ENCODE data around the gene TLE4. TPM values are rescaled to one million over a fixed set of nuclear protein-coding genes. Genes with fewer than 3 reads are reported as not detected.

TLE4 gene
- total and polyA plus RNA-seq, 2 of the 13 experiments (the other 11 are each of a cell fraction or from before 2014, with no cell fraction given) = 2.0 to 2.3 TPM

DNA sequence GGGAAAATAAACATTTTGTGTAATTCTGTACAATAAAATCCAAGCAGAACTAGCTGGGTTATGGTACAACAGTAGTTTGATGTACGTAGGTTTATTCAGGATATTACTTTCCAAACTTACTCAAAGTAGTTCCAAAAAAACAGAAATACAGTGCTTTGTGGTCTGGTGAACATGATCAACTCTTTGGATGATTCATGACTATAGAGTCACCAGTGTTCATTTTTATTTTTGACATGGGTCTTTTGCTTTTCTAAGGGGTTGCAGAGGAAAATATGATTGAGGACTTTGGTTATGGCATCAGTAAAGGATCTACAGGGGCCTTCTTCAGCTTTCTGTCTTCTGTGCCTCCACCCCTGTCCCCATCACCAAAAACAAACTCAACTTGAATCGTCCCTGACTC lies 127.2 kb downstream of the TLE4 start:
- H3K27ac ChIP-seq (ENCODE audit: extremely low read length, insufficient read depth, low read length) = no peak overlapping the region
- no peak for TF ChIP-seq ZNF678 (CRISPR knock-in tag; IDR thresholded peaks at IDR 0.05)
- TF ChIP-seq, protein P1, sequence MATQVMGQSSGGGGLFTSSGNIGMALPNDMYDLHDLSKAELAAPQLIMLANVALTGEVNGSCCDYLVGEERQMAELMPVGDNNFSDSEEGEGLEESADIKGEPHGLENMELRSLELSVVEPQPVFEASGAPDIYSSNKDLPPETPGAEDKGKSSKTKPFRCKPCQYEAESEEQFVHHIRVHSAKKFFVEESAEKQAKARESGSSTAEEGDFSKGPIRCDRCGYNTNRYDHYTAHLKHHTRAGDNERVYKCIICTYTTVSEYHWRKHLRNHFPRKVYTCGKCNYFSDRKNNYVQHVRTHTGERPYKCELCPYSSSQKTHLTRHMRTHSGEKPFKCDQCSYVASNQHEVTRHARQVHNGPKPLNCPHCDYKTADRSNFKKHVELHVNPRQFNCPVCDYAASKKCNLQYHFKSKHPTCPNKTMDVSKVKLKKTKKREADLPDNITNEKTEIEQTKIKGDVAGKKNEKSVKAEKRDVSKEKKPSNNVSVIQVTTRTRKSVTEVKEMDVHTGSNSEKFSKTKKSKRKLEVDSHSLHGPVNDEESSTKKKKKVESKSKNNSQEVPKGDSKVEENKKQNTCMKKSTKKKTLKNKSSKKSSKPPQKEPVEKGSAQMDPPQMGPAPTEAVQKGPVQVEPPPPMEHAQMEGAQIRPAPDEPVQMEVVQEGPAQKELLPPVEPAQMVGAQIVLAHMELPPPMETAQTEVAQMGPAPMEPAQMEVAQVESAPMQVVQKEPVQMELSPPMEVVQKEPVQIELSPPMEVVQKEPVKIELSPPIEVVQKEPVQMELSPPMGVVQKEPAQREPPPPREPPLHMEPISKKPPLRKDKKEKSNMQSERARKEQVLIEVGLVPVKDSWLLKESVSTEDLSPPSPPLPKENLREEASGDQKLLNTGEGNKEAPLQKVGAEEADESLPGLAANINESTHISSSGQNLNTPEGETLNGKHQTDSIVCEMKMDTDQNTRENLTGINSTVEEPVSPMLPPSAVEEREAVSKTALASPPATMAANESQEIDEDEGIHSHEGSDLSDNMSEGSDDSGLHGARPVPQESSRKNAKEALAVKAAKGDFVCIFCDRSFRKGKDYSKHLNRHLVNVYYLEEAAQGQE (IDR thresholded peaks at IDR 0.05; ENCODE audit: borderline replicate concordance in 1 of 2, low read depth in 1 of 2, low read length in 2 of 2) = no peak
- TF ChIP-seq POLR2AphosphoS5 (IDR thresholded peaks at IDR 0.05; ENCODE audit: low read depth, low read length) = no peak
- TF ChIP-seq, protein P2, sequence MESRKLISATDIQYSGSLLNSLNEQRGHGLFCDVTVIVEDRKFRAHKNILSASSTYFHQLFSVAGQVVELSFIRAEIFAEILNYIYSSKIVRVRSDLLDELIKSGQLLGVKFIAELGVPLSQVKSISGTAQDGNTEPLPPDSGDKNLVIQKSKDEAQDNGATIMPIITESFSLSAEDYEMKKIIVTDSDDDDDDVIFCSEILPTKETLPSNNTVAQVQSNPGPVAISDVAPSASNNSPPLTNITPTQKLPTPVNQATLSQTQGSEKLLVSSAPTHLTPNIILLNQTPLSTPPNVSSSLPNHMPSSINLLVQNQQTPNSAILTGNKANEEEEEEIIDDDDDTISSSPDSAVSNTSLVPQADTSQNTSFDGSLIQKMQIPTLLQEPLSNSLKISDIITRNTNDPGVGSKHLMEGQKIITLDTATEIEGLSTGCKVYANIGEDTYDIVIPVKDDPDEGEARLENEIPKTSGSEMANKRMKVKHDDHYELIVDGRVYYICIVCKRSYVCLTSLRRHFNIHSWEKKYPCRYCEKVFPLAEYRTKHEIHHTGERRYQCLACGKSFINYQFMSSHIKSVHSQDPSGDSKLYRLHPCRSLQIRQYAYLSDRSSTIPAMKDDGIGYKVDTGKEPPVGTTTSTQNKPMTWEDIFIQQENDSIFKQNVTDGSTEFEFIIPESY (CRISPR knock-in tag; IDR thresholded peaks at IDR 0.05) = no peak
- no peak for TF ChIP-seq ZNF292 (CRISPR knock-in tag; IDR thresholded peaks at IDR 0.05; ENCODE audit: borderline replicate concordance, low read depth)
- no peak for TF ChIP-seq ZNF776 (CRISPR knock-in tag; IDR thresholded peaks at IDR 0.05)
- no peak for TF ChIP-seq JARID2 (CRISPR knock-in tag; IDR thresholded peaks at IDR 0.05; ENCODE audit: insufficient replicate concordance)
- TF ChIP-seq ZNF790 (CRISPR knock-in tag; IDR thresholded peaks at IDR 0.05; ENCODE audit: borderline replicate concordance) = no peak
- TF ChIP-seq, protein P3, sequence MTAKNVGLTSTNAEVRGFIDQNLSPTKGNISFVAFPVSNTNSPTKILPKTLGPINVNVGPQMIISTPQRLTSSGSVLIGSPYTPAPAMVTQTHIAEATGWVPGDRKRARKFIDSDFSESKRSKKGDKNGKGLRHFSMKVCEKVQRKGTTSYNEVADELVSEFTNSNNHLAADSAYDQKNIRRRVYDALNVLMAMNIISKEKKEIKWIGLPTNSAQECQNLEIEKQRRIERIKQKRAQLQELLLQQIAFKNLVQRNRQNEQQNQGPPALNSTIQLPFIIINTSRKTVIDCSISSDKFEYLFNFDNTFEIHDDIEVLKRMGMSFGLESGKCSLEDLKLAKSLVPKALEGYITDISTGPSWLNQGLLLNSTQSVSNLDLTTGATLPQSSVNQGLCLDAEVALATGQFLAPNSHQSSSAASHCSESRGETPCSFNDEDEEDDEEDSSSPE (CRISPR knock-in tag; IDR thresholded peaks at IDR 0.05) = no peak
- no peak for TF ChIP-seq EZH2 (conservative IDR thresholded peaks at IDR 0.05; ENCODE audit: low read depth, low read length)
- TF ChIP-seq KAT2B (IDR thresholded peaks at IDR 0.05; ENCODE audit: borderline replicate concordance, low read depth, low read length) = no peak
- TF ChIP-seq ASH2L (IDR thresholded peaks at IDR 0.05; ENCODE audit: insufficient read length, low read depth, low read length) = no peak
- H4K20me1 ChIP-seq (ENCODE audit: insufficient read depth, low read length) = no peaks in the 10 kb centered on the region

More for the DNA sequence above, 127.2 kb downstream of the TLE4 start:
- H3K9ac ChIP-seq (ENCODE audit: insufficient read depth, low read depth, low read length) = no peak overlapping the region
- POLR2A ChIA-PET = no interaction called here
- H2AFZ ChIP-seq (ENCODE audit: low read length) = no peak overlapping the region
- no peak overlapping the region for H3K4me2 ChIP-seq (ENCODE audit: low read depth, low read length)
- ATAC-seq = no peak
- H3K9me3 ChIP-seq (ENCODE audit: low read length) = peaks cover 53% of the 10 kb centered on the region
- no peak for DNase-seq (ENCODE audit: low spot score)
- no peaks in the 10 kb centered on the region for H3K79me2 ChIP-seq (ENCODE audit: insufficient read depth, low read length)
- intact Hi-C loops (cut with micrococcal nuclease; ENCODE audit: unreplicated experiment) (no loop called here), in situ Hi-C loops (cut with HindIII; ENCODE audit: extremely low pct_ligation_motif_present, low pct_unique_long_range_greater_than_20kb) (no loop called here)
- CTCF ChIA-PET (ENCODE audit: low intra/inter-chr PET ratio, low total read pairs) = no interaction called here
- no peaks in the 10 kb centered on the region for H3K4me1 ChIP-seq (ENCODE audit: insufficient read depth, low read length)
- 49% methylated on average over 2 of the region's 2 CpGs for WGBS (ENCODE audit: low lambda C conversion rate)
- BruUV-seq (replicated peaks) = no TSS peak
- no peak for FAIRE-seq
- H3K4me3 ChIP-seq (replicated peaks in 1 of 3; ENCODE audit: insufficient read depth in 1 of 3, low read depth in 2 of 3, low read length in 3 of 3) = no peak overlapping the region
- no peaks in the 10 kb centered on the region for H3K36me3 ChIP-seq (replicated peaks in 1 of 2; ENCODE audit: control insufficient read depth in 1 of 2, insufficient read depth in 2 of 2, low read length in 2 of 2)
- no peaks in the 10 kb centered on the region for H3K27me3 ChIP-seq (ENCODE audit: control insufficient read depth in 1 of 2, insufficient read depth in 2 of 2, low read length in 2 of 2)

Data from HepG2 (cell line).